ENCODE data around the gene STK32C. TPM values are rescaled to one million over a fixed set of nuclear protein-coding genes. Genes with fewer than 3 reads are reported as not detected.

Gene STK32C
- total RNA-seq, 4 donors from 2014 or later: 4.8 to 6.4 (median 5.7) TPM

- intact Hi-C loops (cut with DNase I; ENCODE audit: low total_unique reads): no loop called here
- WGBS, 2 donors: 83% methylated on average over 1 of the region's 7 CpGs; no CpG with 5 or more reads in 1 of the 2 donors
- no peak for TF ChIP-seq CTCF (IDR thresholded peaks at IDR 0.05)
- no peak for TF ChIP-seq POLR2A (IDR thresholded peaks at IDR 0.05)
- H3K4me3 ChIP-seq (ENCODE audit: low read depth, poor library complexity, severe bottlenecking): no peak overlapping the region
- DNase-seq (ENCODE audit: low spot score in 2 of 2): no peak
Measured at GRCh38 chr10:132158823-132159222, 148.9 kb downstream of the STK32C start.

- intact Hi-C loops (cut with DNase I; ENCODE audit: low total_unique reads): no loop called here
- 48 to 66% methylated on average over 2 of the region's 2 CpGs for WGBS, 2 donors
- TF ChIP-seq CTCF (IDR thresholded peaks at IDR 0.05) (no peak), POLR2A (IDR thresholded peaks at IDR 0.05) (no peak)
- no peak overlapping the region for H3K4me3 ChIP-seq (ENCODE audit: low read depth, poor library complexity, severe bottlenecking)
- no peak for DNase-seq (ENCODE audit: low spot score in 2 of 2)
Measured at GRCh38 chr10:132158122-132158741, 149.5 kb downstream of the STK32C start.

Other genes starting within 250 kb of the STK32C start
- gene JAKMIP3, start 242.0 kb downstream of the STK32C start, total RNA-seq: 1 to 10 TPM in 1 of 4 donors, under 1 TPM in 3; 0.32 to 1.1 (median 0.51) TPM
- gene DPYSL4, start 121.0 kb downstream of the STK32C start, total RNA-seq: 1 to 10 TPM in 2 of 4 donors, not detected in 2; 1.1 to 1.3 TPM
- gene LRRC27, start 24.2 kb upstream of the STK32C start, total RNA-seq: 10 to 100 TPM in 1 of 4 donors, 1 to 10 TPM in 3; 3.1 to 11.3 (median 8.5) TPM
- 10 to 100 TPM; 28.3 to 33.1 (median 28.9) TPM for gene PWWP2B, start 89.2 kb upstream of the STK32C start, total RNA-seq
- 10 to 100 TPM; 31.2 to 51.8 (median 41.5) TPM for gene INPP5A, start 229.8 kb upstream of the STK32C start, total RNA-seq